ENCODE data around the gene CIRBP. TPM values are rescaled to one million over a fixed set of nuclear protein-coding genes. Genes with fewer than 3 reads are reported as not detected.
"Not testable (repeated sequence)": the region's sequence is repeated elsewhere in the genome, so short reads cannot be mapped to it uniquely, and the experiment has no call there.

Gene CIRBP
- polyA plus RNA-seq, 3 donors: 778 to 993 (median 799) TPM

DNA sequence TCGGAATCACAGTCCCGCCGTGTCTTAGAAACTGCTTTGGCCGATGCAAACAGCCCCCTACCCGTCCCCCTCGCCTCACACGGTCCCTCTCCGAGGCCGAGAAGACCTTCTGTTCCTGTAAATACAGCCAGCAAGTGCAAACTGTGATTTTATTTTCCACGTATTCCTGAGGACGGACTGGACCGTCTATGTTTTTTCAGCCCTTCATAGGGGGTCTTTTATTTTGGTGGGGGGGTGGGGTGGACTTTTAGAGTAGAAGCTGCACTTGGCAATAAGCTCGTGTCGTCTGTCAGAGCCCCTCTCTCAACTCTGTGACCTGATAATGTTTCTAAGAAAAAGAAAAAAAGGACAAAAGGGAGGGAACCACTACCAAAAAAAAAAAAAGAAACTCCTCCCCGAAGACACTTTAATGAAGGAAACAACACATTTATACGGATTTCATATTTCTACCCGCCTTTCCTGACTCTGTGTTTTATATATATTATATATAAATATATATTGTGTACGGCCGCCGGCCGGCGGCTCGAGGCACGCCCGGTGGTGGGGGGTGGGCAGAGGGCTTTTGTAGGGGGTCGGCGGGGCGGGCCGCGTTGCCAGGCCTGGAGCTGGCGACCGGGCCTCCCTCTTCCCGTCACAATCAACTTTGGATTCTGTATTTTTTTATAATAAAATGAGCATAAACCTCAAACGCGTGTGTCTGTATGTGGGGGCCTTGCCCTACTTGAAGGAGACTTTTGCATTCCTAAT is 31.8 kb downstream of the CIRBP start:
- no peak for DNase-seq

DNA sequence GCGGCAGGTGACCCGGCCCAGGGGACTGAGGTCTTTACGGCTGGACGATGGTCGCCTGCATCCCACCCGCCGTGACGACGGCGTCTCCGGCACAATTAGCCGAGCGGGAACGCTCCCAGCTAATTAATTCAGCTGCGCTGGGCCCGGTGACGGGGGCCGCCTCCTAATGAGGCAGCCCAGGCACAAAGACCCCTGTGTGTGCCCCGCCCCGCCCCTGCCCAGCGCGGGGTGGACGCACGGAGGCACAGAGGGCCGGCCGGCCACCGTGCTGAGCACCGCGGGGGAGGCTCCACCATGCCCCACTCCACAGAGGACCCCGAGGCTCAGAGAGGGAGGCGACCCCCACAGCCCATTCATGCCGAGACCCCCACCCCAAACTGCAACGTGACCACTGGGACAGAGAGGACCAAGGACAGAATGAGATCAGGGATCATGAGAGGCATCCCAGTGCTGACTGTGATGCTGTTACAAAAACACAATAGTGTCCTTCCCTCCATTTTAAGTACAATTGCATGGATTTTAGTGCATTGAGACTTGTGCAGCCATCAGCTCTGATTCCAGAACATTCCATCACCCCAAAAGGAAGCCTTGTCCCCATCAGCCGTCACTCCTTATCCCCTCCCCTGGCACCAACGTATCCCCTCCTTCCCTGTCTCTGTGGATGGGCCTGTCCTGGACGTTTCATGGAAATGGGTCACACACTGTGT is 33.6 kb downstream of the CIRBP start:
- DNase-seq: no peak

DNA sequence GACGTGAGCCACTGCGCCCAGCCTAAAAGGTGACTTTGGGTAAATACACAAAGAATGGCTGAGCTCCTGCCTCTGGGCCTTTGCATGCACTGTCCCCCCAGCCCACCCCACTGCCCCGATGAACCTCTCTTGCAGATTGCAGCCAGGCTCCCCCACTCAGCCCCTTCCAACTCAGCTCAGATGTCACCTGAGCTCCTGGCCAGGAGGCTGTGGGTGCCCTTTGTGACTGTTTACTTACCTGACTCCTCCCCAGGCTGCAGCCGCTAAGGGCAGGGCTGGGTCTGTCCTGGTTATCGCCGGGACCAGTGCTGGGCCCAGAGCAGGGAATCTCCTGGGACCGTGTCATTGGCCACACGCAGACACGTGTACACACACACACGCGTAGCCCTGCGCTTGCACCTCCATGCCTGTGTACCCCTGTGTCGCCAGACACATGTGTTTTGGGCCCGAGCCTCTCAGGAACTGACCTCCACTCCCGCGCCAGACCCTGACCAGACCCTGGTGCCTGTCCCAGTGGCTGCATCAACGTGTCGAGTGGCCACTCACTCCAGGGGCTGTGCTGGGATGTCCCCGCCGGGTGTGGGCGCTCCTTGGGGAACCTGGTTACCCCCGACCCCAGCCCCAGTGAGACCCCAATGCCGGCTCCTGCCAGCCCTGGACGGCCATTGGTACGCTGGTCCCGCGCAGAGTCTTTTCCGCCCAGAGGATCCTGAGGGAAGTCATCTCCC is 35.2 kb downstream of the CIRBP start:
- no peak for DNase-seq

DNA sequence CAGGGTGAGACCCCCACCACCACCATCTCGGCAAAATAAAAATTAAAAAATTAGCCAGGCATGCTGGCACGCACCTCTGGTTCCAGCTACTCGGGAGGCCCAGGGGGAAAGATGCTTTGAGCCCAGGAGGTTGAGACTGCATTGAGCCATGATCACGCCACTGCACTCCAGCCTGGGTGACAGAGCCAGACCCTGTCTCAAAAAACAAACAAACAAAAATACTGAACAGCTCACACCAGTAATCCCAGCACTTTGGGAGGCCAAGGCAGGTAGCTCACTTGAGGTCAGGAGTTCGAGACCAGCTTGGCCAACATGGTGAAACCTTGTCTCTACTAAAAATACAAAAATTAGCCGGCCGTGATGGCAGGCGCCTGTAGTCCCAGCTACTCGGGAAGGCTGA is 36.2 kb downstream of the CIRBP start:
- DNase-seq: not testable (repeated sequence)

DNA sequence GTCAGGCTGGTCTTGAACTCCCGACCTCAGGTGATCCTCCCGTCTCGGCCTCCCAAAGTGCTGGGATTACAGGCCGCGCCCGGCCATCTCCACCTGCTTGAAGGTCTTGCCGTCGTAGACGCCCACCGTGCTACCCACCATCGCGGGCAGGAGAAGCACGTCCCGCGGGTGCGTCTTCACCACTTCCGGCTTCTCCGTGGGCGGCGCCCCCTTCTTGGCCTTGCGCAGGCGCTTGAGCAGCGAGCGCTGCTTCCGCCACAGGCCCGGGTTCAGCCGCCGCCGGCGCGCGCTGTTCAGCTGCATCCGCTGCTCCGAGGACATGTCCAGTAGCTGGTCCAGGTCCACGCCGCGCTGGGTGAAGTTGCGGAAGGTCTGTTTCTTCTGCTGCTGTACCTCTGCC is 38.2 kb downstream of the CIRBP start:
- DNase-seq: no peak

DNA sequence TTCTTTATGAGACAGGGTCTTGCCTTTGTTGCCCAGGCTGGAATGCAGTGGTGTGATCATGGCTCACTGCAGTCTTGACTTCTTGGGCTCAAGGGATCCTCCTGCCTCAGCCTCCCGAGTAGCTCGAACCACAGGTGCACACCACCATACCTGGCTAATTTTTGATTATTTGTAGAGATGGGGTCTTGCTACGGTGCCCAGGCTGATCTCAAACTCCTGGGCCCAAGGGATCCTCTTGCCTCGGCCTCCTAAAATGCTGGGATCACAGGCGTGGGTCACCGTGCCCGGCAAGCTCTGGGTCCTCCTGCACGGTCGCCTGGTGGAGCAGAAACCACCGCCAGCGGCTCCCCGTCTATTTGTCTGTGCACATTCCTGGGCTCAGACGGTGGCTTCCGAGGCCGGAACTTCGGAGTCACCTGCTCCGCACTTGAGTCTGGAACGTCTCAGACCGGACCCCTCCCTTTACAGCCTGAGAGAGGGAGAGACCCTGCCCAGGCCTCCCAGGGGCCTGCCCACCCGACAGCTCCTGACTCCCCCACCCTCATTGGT is 38.7 kb downstream of the CIRBP start:
- no peak for DNase-seq

DNA sequence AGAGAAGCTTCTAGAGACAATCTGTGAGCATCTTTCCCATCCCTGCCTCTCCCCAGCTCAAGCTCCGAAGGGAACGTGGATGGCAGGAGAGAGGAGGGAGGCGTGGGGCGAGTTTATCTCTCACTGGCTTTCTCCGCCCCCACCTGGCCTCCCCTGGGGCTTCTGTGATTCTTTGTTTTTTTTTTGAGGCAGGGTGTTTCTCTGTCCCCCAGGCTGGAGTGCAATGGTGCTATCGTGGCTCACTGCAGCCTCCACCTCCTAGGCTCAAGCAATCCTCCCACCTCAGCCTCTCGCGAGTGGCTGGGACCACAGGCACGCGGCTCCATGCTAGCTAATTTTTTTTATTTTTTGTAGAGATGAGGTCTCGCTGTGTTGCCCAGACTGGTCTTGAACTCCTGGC is 39.6 kb downstream of the CIRBP start:
- DNase-seq: no peak

DNA sequence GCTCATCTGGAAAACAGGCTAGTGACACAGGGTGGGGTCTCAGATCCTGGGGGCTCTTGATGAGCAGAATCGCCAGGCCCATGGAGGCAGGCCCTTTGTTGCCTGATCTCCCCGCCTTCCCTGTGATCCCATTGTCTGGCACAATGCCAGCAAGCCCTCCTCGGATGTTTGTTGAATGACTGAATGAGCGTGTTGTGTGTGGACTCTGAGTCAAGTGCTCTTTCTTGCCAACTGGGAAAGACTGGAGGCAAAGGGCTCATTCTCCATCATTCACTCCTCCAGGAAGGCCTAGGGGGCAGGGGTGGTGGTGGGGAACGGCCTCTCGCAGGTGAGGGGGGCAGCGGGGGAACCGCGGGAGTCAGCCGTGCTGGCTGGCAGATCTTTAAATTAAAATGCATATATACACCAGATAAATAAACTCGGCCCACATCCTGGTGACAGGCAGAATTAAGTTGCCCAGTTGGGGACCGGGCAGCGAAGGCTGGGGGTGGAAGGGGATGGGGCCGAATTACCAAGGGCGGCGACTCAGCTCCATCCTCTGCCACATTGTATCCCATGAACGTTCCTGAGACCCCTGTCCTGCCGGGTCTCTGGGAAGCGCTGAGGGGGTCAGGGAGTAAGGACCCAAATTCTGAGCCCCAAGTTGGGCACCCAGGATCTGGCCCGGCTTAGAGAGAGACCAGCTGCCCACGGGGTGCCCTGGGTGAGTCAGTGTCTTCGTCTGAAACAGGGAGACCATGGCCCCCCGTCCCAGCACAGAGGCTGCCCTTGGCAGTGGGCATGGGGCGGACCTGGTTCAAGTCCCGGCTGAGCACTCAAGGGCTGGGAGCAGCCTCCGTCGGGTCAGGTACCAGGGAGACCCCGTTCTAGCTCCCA is 41.1 kb downstream of the CIRBP start:
- DNase-seq: no peak

DNA sequence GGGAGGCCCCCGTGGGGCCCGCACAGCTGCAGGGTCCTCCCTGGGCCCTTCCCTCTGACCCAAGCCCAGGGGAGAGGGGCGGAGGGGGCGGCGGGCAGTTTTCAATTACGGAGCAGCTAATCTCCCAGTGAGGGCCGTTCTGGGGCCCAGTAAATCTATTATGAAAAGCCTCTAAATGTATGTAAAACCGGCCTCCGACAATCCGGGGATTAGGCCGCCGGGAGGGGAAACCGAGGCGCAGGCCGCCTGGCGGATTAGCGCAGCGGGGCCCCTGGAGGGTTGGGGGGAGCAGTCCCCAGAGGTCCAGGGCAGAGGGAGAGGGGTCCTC is 41.7 kb downstream of the CIRBP start:
- no peak for DNase-seq

DNA sequence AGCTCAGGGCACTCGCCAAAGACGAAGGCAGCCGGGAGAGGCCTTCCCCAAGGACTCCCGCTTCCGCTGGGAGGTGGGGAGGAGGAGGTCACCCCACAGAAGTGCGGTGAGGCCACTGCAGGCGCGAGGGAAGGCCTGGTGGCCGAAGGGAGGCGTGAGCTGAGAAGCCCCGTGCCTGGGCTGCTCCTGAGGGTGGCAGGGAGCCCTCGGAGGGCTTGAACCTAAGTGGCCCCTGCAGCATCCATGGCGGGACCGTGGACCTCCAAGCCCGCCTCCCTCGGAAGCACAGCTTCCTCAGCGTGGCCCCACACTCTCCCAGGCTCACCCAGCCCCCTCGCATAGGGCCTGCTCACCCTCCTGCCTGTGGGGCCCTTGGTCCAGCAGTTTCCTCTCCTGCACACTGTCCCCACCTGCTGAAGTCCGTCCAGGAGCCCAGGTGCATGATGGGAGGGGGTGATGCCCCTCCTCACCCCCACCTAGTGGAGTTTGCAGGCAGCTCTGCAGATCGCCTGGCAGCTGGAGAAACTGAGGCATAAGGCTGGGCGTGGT is 42.5 kb downstream of the CIRBP start:
- no peak for DNase-seq

DNA sequence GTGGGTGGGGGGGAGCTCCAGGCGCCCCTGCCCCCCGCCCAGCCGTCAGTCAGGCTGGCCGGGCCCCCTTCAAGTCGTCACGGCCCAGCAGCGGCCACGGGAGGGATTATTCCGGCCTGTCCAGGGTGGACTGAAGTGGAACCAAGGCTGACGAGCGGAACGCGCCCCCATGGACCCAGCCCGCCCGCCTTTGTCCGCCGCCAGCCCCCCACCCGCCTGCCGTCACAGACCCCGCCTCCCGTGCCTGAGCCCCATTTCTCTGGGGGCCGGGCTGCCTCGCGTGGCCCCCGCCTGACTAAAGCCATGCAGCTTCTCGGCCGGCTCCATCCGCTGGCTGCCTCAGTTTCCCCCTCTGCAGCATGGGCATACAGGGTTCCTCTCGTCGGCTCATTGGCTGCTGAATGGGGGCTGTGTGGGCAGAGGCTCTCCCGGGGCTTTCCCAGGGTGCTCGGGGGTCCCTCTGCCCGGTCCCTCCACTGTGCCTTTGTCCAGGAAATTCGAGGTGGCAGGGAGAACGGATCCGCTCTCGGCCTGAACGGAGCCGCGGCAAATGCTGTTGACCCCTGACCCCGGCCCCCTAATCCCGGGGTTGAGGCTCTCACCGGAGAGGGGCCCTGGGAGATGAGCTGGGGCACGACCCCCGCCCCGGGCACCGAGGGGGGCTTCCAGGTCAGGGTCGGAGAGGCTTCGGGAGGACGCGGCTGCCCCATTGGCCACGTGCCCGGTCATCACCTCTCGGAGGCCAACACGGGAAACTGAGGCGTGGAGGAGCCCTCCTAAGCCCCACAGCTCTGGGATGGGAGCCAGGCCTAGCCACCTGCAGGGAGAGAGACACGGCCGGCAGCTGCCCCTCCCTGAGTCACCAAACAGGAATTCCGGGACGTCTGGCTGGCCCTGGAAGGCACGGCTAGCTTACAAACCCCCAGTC is 43.9 kb downstream of the CIRBP start:
- no peak for DNase-seq

DNA sequence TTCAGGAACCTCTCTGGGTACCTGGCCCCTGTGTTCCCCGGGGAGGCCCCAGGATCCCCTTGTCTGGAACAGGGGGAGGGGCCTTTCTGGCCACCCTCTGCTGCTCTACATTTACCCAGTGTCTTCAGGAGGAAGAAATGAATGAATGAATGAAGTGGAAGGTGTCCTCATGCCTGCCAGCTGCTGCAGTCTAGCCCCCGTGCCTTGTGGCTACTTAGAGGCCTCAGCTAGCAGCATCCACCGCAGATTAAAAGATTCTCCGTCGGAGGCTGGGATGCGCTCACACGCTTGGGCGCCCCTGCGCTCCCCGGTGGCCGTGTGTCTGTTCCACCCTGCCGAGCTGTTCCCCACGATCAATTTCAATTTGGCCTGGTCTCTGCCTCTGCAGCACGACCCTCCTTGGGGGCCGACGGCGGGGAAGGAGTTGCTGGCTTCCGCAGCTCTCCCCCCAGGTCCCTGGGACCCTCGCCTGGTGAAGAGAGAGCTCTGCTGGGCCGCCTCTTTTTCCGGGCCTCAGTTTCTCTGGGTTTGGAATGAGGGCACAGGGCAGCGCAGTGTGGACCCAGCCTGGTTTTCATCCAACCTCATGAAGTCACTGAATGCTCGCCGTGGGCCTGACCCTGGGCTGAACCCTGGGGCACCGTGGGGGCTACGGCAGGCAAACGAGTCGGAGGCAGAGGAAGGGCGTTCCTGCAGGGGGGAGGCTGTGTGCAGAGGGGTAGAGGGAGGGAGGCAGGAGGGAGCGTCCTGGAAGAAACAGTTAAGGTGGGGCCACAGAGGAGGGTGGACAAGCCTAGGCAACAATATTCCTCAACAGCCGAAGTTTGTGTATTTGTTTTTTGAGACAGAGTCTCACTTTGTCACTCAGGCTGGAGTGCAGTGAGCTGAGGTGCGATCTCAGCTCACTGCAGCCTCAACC is 44.8 kb downstream of the CIRBP start:
- DNase-seq: no peak

DNA sequence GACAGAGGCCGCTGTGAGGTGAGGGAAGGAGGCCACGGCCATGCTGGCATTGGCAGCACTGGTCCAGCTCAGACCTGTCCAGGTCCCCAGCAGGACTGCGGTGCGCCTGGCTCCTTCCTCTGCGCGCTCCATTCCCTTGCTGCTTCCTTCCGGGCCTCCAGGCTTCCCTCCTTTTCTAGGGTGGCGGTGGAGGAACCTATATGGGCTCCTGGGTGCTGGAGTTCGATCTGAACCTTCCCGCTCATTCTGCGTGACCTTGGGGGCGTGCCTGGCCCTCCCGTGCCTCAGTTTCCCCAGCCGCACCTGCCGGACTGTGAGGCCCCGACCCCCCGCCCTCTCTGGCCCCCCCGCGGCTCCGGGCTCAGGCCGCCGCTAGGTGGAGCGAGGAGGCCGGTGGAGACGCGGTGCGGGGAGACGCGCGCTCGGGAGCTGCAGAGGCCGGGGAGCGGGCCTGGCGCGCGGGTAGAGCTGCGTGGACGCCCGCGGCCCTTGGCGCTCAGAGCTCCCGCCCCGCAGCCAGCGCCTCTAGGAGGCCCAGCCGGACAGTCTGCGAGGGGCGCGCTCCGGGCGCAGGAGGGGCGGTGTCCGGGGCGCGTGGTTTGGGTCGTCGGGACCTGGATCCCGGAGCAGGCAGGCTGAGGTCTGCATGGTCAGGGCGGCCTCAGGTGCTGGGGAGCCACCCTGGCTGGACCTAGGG is 46.5 kb downstream of the CIRBP start:
- DNase-seq: no peak

DNA sequence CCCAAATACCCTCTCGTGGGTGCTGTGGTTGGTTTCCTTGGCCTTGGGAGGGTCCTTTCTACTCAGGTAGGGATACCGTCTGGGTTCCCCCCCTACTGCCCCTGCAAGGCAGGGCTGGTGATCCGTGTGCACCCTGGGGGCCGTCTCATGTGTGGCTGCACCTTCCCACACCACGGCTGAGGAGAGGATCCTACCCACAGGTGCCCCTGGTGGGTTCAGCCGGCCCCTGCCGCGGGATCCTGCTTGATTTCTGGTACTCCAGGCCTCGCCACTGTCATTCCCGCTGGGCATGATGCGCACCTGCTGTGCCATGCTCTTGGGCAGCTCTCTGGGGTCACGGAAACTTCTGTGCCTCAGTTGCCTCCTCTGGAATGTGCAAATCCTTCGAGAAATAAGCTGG is 47.3 kb downstream of the CIRBP start:
- no peak for DNase-seq

DNA sequence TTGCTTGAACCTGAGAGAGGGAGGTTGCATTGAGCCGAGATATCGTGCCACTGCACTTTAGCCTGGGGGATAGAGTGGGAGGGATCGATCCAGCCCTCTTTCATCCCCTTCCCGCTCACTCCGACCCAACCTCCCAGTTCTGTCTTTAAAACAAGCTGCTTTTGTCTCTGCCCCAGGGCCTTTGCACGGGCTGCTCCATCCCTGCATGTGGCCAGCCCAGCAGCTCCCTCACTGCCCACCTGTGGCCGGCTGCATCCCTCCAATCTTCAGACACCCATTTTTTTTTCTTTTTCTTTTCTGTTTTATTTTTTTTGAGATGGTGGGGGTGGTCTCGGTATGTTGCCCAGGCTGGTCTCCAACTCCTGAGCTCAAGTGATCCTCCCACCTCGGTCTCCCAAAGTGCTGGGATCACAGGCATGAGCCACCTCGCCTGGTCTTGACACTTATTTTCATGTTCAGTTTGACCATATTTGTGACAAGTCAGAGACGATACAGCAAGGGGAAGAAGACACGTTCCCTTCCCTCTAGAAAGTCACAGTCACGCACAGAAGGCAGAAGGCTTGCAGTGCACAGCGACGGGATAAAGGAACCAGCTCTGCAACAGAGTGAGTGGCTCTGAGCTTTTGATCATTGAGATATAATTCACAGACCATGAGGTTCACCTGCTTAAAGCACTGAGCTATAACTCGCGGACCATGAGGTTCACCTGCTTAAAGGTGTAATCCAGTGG is 48.3 kb downstream of the CIRBP start:
- DNase-seq: no peak

DNA sequence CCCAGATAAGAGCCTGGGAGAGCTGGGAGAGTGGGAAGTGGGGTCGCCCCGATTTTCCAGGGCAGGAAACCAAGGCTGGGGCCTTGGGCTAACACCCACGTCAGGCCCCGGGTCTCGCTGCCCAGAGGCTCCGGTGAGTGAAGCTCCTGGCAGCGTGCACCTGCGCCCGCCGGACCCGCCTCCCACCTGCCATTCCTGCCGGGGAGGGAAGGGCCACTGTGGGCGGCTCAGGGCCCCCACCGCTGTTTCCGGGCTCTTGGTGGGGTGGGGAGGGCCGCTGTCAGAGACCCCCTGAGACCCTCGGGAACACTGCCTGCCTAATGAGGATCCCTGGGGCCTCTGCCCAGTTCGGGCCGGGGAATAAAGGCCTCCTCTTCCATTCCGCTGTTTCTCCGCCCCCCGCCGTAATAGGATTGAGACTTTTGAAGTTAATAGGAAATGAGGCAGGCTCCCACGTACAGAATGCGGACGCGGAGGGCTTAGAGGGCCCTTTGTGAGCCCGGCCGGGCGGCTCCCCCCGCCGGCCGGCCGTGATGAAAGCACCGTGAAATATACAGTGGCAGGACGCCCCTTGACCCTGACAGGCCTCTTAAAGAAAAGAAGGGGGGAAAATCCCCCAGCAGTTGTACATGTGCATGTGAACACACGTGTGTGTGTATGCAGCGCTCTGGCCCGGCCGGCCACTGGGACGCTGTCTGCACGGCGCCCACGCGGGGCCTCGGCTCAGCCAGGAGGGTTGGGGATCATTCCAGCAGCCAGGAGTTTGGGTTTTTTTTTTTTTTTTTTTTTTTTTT is 49.7 kb downstream of the CIRBP start:
- no peak for DNase-seq

DNA sequence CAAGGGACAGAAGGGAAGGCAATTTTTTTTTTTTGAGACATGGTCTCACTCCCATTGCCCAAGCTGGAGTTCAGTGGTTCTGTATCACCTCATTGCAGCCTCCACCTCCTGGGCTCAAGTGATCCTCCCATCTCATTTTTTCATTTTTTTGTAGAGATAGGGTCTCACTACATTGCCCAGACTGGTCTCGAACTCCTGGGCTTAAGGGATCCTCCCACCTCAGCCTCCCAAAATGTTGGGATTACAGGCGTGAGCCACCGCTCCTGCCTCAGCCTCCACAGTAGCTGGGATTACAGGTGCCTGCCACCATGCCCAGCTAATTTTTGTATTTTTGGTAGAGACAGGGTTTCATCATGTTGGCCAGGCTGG is 51.1 kb downstream of the CIRBP start:
- DNase-seq: not testable (repeated sequence)
